ENCODE results near the gene GIMAP5. TPM values are rescaled to one million over a fixed set of nuclear protein-coding genes. Genes with fewer than 3 reads are reported as not detected.

Gene GIMAP5
- total RNA-seq, 1 donor from 2014 or later, result 18.4 TPM

DNA sequence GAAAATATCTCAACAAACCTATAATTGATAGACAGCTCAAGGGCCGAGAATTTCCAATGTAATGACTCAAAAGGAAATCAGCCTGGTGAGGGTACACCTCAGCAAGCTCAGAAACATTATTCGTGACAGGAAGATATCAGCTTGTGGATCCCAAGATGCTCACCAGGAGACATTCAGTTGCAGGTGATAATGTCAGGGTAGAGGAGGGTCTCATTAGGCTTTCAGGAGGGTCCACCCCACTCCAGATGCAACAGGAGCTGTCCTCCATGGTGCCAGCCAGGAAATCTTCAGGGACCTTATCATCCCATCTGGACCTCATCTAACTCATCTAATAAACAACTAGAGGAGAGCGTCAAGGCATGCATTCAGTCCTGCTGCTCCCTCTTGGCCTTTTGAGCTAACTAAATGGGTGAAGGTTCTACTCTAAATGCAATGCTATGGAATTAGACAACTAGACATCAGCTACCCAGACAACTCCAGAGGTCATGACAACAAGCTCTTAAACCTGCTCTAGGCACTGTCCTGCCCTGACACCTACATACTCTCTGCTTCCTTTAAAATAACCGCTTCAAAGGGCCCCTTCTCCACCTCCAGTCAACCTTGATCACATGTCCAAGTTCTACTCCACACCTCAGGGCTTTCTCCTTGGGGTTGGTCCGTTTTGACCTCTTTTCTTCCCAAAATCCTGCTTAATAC lies 4.3 kb upstream of the GIMAP5 start:
- intact Hi-C loops (cut with DNase I), result no loop called here
- no peak for ATAC-seq
- DNase-seq (ENCODE audit: low spot score), result no peak

DNA sequence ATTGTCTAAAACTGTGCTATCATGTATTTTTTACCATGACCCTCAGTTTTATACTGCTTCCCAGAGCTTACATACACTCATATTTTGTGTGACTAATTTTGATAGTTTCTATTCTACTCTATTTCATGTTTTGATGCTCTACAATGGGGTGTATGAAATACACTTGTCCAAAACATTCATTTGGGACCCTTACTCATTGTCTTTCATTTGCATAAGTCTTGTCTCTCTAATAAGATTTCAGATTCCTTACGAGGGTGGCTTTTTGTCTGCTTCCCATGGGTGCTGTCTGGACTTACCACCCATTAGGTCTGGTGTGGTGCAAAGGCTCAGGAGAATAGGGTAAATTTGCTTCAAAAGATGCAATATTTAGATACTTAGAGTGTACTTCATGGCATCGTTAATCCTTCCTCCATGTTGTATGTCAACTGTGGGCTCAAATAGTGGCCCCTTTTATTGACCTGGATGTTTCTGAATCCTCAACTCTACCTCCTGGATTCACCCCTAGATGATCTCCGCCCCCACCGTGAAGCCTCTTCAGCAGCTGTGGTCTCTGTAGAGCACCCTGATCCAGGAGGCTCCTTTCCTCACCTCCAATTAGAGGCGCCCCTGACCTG lies 3.6 kb upstream of the GIMAP5 start:
- ATAC-seq (no peak), DNase-seq (ENCODE audit: low spot score) (no peak)
- intact Hi-C loops (cut with DNase I), result no loop called here

DNA sequence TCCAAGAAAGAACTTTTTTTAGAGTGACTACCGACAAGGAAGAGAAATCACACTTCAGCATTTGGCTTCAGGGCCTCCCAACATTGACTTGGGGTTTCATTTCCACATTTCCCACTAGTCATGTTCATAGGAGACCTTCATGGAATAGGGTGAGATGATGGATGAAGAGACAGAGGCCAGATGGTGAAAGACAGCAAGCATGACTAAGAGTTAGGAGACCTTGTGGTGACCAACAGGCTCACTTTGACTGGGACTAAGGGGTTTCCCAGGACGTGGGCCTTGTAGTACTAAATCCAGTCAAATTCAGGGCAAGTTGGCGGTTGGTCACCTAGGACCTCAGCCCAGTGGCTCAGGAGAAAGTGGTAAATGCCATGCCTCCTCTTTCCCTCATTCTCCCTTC lies 3.0 kb upstream of the GIMAP5 start:
- ATAC-seq (no peak), DNase-seq (ENCODE audit: low spot score) (no peak)

DNA sequence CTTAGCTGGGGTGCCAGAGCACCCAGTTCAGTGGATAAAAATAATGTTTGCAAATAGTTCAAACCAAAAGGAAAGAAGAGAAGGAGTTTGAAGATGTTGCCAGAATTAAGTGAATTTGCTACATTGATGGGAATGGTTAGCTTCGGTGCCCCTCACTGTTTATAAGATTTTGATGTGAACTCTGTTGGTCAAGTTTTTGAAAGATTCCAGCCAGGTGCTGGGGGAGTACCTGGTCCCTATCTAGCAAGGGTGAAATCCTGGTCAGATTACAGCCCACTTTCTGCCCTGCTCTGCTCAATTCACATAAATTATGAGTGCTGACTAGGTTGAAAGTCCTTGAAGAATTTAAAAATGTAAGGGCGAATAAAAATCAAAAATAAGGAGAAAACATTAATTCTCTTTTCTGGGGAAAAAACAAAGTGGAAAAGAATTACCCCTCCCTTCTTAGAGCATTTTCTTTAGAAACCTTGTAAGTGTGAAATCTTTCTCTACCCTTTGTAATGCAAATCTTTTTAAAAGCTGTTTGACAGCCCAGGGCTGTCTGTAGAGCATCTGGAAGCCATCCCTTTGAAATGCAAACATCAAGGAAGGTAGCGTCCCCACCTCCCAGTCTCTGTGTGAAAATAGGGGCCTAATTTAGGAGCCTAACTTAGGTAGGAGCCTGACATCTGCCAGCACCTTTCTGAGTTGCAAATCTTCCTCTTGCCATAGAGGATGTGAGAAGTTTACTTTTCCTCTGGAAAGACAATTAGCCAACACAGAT lies 1.4 kb upstream of the GIMAP5 start:
- intact Hi-C loops (cut with DNase I), result no loop called here
- no peak for DNase-seq (ENCODE audit: low spot score)
- no peak for ATAC-seq

More for the DNA sequence above, 3.0 kb upstream of the GIMAP5 start:
- intact Hi-C loops (cut with DNase I), result no loop called here

DNA sequence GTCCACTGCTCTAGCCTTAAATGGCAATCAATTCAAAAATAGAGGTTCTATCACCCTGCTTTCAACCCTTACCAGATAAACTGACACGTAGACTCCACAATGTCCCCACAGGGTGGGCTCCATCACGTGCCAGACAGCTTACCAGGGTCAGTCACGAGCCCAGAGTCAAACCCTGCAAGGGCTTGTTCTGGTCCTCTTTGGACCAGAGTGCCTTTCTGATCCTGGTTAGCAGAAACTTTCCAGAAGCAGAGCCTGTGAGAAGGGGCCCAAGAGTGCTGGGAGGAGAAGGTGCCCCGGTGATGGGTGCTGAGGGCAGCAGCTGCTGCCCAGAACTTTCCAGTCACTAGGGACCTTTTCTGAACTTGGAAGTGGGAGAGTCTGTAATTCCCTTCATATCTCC lies 354 bp upstream of the GIMAP5 start:
- DNase-seq (ENCODE audit: low spot score) (no peak), ATAC-seq (peak; percentile 15)
- intact Hi-C loops (cut with DNase I), result no loop called here

DNA sequence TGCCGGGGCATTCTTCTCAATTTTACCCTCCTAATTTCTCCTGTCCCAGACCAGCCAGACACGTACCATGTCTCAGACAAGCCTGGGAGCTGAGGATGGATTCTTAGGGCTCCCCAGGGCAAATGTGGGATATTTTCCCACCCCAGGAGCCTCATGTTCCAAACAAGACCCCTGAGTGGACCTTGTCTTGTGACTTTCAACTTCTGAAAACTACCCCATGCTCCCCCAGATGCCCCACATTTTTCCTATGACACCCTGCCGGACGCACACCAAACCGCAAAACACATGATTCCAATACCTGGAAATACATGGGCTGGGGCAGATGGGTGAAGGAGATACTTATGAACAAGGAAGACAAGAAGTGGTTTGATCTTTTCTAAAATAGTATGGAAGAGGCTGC lies 874 bp downstream of the GIMAP5 start:
- intact Hi-C loops (cut with DNase I), result no loop called here
- DNase-seq (ENCODE audit: low spot score) (no peak), ATAC-seq (no peak)

DNA sequence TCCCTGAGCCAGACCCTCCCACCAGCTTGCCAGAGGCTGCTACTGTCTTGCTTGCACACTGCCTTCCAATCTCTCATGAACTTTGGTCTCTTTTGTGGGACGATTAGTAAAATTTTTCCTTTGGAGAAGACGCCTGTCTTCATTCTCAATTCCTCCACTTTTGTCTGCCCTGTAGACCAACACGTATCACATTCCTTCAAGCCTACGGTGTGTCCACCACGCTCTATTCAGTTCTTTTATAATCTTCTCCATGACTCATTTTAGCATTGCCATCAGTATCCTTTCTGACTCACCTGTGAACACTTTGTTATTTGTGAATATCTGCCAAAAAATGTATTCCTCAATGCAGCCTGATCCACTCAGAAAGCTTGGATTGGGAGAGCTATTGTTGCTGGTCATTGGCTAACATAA lies 1.4 kb downstream of the GIMAP5 start:
- intact Hi-C loops (cut with DNase I), result no loop called here
- ATAC-seq (no peak), DNase-seq (ENCODE audit: low spot score) (no peak)

DNA sequence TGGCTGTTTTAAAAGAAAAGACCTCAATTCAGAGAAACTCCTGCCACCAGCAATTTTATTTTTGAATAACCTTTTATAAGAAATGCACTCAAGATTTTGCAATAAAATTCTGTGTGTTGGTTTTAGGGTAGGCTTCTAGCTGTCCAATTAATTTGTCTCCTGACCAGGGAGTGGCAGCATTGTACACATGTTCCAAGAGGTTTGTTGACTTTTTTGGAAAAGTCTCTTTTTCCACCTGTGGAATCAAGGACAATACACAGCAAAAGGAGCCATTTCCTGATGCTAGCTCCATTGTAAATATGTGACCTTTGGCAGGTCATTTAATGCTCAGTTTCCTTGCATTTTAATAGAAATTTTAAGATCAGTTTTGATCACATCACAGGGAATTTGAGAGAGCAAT lies 1.8 kb downstream of the GIMAP5 start:
- intact Hi-C loops (cut with DNase I), result no loop called here
- DNase-seq (ENCODE audit: low spot score) (no peak), ATAC-seq (no peak)

GRCh38 chr7:150740053-150740452 lies 2.8 kb downstream of the GIMAP5 start:
- no peak for ATAC-seq
- intact Hi-C loops (cut with DNase I), result no loop called here
- DNase-seq (ENCODE audit: low spot score), result no peak

DNA sequence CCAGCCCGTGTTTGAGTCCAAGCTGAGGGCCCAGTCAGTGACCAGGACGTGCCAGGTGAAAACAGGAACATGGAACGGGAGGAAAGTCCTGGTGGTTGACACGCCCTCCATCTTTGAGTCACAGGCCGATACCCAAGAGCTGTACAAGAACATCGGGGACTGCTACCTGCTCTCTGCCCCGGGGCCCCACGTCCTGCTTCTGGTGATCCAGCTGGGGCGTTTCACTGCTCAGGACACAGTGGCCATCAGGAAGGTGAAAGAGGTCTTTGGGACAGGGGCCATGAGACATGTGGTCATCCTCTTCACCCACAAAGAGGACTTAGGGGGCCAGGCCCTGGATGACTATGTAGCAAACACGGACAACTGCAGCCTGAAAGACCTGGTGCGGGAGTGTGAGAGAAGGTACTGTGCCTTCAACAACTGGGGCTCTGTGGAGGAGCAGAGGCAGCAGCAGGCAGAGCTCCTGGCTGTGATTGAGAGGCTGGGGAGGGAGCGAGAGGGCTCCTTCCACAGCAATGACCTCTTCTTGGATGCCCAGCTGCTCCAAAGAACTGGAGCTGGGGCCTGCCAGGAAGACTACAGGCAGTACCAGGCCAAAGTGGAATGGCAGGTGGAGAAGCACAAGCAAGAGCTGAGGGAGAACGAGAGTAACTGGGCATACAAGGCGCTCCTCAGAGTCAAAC lies 5.2 kb downstream of the GIMAP5 start:
- intact Hi-C loops (cut with DNase I), result no loop called here
- ATAC-seq (no peak), DNase-seq (ENCODE audit: low spot score) (no peak)

- intact Hi-C loops (cut with DNase I), result no loop called here
- ATAC-seq (no peak), DNase-seq (ENCODE audit: low spot score) (no peak)
Measured at GRCh38 chr7:150744041-150744656, 6.9 kb downstream of the GIMAP5 start.

- intact Hi-C loops (cut with DNase I), result no loop called here
- no peak for ATAC-seq
- DNase-seq (ENCODE audit: low spot score), result no peak
Measured at GRCh38 chr7:150745086-150745485, 7.9 kb downstream of the GIMAP5 start.

GRCh38 chr7:150745876-150746275 lies 8.7 kb downstream of the GIMAP5 start:
- ATAC-seq (no peak), DNase-seq (ENCODE audit: low spot score) (no peak)
- intact Hi-C loops (cut with DNase I), result no loop called here

DNA sequence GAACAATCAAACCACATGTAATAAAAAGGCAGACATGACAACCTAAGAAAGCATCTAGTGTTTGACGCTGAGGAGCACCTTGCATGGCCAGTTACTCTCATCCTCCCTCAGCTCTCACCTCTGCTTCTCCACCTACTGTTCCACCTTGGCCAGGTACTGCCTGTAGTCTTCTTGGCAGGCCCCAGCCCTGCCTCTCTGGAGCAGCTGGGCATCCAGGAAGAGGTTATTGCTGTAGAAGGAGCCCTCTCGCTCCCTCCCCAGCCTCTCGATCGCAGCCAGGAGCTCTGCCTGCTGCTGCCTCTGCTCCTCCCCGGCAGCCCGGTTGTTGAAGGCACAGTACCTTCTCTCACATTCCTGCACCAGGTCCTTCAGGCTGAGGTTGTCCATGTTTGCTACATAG lies 9.7 kb downstream of the GIMAP5 start:
- ATAC-seq (no peak), DNase-seq (ENCODE audit: low spot score) (no peak)
- intact Hi-C loops (cut with DNase I), result no loop called here

- intact Hi-C loops (cut with DNase I), result no loop called here
- no peak for DNase-seq (ENCODE audit: low spot score)
- ATAC-seq, result no peak
Measured at GRCh38 chr7:150748376-150748775, 11.2 kb downstream of the GIMAP5 start.

- no peak for ATAC-seq
- intact Hi-C loops (cut with DNase I), result loop anchor here (5.0 kb wide), 1 partner anchor 304 kb away; no protein-coding TSS in a partner anchor
- no peak for DNase-seq (ENCODE audit: low spot score)
Measured at GRCh38 chr7:150751702-150752101, 14.5 kb downstream of the GIMAP5 start.

DNA sequence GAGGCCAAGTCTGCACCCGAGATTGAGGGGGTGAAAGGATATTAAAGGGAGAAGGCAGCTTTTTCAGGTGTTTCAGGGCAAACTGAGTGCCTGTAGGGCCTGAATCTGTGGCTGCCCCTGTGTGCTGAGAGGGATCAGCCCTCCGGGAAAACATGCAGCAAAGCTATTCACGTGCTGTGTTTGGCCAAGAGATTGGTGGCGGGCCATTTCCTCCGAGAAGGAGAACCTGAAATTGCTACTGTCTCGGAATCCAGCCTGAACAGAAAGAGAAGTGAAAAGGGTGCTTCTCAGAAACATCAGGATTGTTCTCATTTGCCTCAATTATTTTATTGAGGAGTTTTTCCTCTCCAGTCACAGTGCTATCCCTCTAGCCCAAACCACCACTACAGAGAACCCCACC lies 16.0 kb downstream of the GIMAP5 start:
- intact Hi-C loops (cut with DNase I), result loop anchor here (5.0 kb wide), 1 partner anchor 306 kb away; no protein-coding TSS in a partner anchor
- ATAC-seq (peak; percentile 39), DNase-seq (ENCODE audit: low spot score) (no peak)

GRCh38 chr7:150753826-150754603 lies 16.8 kb downstream of the GIMAP5 start:
- ATAC-seq (no peak), DNase-seq (ENCODE audit: low spot score) (no peak)
- intact Hi-C loops (cut with DNase I), result loop anchor here (5.0 kb wide), 1 partner anchor 307 kb away; no protein-coding TSS in a partner anchor

Measured in sciatic nerve (tissue), 2 donors.